Umbilical cord (tissue), 2 donors: ENCODE data around the gene LMBRD2. TPM values are rescaled to one million over a fixed set of nuclear protein-coding genes. Genes with fewer than 3 reads are reported as not detected.
"Not testable (repeated sequence)": the region's sequence is repeated elsewhere in the genome, so short reads cannot be mapped to it uniquely, and the experiment has no call there.

Source experiments
- DNase-seq: peaks from one replicate; pipeline ENCODE4 v3.0.0-alpha.2; 2015; ENCODE audit warnings: low spot score
- total RNA-seq: library from RNA; depleted of rRNA; stranded (reverse); fragments of >200 nt; gene quantifications from one replicate; pipeline ENCODE4 v1.2.3, GENCODE V29; 2014; ENCODE audit warnings: low replicate concordance; ENCODE audit not compliant: insufficient read depth

The LMBRD2 gene
- total RNA-seq: 17.8 TPM

- peak; percentile 100 for DNase-seq
These were observed at the start of gene LMBRD2, which contains the start of gene SKP2 for GRCh38 chr5:36151434-36152323. TSS of gene LMBRD2 (minus strand) at chr5:36151887. CDS start at chr5:36143349, 8,538 bp downstream. TSS of gene SKP2 (plus strand) at chr5:36152111. CDS start at chr5:36152263, 152 bp downstream.

DNA sequence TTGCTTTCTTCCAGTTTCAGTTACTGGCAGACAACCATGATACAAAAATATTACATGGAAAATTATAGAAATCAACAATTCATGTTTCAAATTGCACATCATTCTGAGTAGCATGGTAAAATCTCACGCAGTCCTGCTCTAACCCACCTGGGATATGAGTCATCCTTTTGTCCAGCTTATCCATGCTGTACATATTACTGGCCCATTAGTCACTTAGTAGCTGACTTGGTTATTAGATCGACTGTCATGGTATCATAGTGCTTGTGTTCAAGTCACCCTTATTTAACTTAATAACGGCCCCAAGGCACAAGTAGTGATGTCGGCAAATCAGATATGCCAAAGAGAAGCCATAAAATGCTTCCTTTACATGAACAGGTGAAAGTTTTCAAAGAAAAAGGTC, 48.8 kb upstream of the LMBRD2 start:
- DNase-seq: no peak

DNA sequence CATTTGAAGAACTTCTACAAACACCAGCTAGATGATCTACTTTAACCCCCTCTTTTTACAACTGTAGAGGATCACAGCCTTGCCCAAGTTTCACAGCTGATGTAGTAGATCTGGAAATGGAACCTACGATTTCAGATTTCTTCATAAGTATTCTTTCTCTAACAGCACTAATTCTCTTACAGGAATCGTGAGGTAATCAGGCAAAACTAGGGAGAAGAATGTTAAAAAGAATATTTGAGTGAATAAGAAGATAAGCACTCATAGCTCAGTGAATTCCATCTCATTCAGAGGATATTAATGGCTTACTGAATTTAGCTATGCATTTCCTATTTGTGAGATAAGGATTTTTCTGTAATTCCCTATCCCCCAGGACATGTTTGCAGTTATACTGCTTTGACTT, 47.9 kb upstream of the LMBRD2 start:
- peak; percentile 64 for DNase-seq

GRCh38 chr5:36198783-36199182, 47.1 kb upstream of the LMBRD2 start:
- not testable (repeated sequence) for DNase-seq

DNA sequence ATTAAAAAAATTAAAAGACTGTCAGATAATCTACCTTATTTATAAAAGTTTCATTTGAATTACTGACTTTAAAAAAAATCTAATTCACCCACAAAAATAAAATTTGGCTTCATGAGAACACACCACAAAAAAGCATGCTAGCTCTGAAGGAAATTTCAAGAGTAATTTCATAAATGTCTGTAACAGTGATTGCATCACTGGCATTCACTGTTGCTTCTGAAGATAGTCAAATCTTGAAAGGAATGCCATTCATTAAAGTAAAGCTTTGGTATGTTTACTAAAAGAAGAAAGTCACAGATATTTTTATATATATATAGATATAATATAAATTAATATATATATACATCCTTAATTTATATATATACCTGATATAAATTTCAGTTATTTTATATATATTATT, 46.6 kb upstream of the LMBRD2 start:
- no peak for DNase-seq

GRCh38 chr5:36193746-36194145, 42.1 kb upstream of the LMBRD2 start:
- no peak for DNase-seq

DNA sequence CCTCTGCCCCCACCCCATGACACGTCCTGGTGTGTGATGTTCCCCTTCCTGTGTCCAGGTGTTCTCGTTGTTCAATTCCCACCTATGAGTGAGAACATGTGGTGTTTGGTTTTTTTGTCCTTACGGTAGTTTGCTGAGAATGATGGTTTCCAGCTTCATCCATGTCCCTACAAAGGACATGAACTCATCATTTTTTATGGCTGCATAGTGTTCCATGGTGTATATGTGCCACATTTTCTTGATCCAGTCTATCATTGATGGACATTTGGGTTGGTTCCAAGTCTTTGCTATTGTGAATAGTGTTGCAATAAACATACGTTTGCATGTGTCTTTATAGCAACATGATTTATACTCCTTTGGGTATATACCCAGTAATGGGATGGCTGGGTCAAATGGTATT, 32.7 kb upstream of the LMBRD2 start:
- not testable (repeated sequence) for DNase-seq

GRCh38 chr5:36181774-36182173, 30.1 kb upstream of the LMBRD2 start:
- no peak for DNase-seq

DNA sequence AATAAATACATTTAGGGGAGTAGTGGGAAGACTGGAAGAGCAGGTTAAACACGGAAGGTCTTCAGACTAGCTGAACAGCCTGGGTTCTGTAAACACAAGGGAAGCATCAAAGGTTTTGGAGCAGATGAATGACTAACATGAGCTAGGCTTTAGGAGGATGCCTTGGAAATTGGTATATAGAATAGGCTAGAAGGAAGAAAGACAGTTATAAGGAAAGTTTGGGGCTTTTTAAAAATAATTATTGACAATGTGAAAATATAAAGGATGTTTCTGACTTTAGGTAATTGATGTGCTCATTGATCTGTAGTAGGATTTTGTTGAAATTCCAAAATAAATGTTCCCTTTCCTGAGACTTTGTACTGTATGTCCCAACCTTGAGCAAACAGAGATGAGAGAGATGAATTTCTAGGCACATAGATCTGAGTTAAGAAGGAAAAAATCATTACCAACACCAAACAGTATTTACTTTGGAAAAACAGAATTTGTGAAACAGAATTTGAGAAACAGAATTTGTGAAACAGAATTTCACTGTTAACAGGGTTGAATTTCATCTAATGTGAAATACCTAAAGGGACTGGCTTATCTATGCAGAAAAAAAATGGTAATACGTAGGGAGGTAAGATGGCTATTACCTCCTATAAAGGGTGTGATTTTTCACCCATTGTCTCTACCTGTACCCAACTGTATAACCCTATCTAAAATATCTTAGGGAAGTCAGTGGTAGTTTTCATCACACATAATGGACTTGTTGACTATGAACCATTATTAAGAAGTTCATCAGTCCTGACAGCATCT, 29.1 kb upstream of the LMBRD2 start:
- DNase-seq: peak; percentile 18

DNA sequence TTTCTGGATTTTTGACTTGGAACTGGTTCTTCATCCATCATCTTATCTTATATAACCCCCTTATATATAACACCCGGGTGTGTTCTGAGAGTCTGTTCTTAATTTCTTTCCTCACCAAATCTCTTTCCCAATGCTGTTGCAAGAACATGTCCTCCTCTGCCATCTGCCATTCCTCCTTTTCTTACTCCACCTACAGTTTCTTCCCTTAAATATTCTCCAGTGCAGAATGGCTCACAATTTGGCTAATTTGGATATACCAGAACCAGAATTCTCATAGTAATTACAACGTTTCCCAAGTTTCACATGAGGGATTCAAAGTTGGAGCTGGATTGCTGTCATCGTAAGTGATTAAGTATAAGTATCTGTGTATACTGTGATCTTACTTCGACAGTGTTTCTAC, 28.3 kb upstream of the LMBRD2 start:
- DNase-seq: no peak

- DNase-seq: no peak
These were observed 26.8 kb upstream of the LMBRD2 start for GRCh38 chr5:36178524-36178890.

DNA sequence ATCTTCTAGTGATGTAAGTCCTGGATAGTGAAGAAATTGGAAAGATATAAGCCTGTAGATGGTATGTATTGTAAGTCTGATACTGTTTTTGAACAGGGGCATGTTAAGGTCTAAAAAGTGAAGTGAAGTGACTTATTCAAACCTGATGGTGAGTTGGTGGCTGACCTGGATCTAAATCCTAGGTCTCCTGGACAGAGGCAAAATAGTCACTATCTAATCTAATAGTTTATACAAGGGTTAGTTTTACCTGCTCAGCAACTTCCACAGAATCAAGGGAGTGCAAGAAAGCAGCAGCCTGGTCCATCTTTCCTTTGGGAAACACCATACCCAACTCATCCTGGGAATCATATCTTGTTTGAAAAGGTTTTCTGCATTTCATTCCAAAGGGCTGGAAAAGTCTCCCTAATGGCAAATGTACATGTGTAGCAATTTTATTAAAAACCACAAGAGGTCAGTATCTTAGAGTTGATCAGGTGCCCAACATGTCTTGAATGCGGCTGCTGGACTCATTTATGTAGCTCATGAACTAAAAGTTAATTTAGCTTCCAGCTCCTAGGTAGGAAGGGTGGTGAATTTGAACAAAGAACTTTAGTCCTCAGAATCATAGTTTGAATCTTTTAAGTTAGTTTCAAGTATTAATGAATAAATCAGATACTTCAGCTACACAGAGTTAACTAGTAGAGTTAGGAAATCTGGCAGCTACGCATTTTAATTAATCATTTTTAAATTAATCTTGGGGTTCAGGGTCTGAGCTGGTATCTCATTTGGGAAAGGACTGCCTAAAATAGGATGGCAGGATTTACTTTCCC, 26.2 kb upstream of the LMBRD2 start:
- peak; percentile 42 for DNase-seq

DNA sequence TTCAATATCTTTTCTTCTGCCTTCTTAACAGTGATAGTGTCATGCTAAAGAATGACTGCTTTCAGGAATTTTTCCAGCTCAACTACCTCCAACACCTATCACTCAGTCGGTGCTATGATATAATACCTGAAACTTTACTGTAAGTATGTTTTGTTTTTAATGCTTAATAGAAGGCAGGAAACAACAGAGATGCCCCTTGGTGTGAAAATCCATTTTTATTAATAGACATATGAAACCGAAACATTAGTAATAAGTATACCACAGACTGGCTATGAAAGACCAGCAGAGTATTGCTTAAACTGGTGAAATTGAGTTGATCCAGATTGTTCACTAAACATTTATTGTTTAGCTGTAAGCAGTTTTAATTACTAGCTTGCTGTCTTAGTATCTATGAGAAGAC, 25.5 kb upstream of the LMBRD2 start:
- DNase-seq: no peak

- DNase-seq: no peak
These were observed 23.4 kb upstream of the LMBRD2 start for GRCh38 chr5:36175043-36175442.

DNA sequence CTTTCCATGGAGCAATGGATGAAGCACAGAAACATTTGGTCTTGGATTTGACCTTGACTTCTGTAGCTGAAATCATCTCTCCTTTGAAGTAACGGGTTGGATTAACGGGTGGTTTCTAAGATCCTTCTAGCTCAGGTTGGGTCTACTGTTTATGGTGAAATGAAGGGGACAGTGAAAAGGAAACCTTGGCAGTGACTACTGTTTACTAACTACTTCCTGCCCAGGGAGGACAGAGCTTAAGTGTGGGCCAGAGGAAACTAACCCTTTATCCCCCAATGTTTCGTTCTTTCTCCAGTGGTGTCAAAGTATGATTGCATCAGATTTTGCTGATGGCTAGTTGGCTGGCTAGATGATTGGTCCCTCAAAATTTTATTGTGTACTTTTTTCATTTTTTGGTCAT, 22.4 kb upstream of the LMBRD2 start:
- no peak for DNase-seq

- DNase-seq: no peak
These were observed 21.7 kb upstream of the LMBRD2 start for GRCh38 chr5:36173426-36173825.

- DNase-seq: no peak
These were observed 20.9 kb upstream of the LMBRD2 start for GRCh38 chr5:36172599-36172998.

GRCh38 chr5:36170832-36171424, 19.2 kb upstream of the LMBRD2 start:
- no peak for DNase-seq

- DNase-seq: no peak
These were observed 17.1 kb upstream of the LMBRD2 start for GRCh38 chr5:36168737-36169136.

- DNase-seq: no peak
These were observed 12.8 kb upstream of the LMBRD2 start for GRCh38 chr5:36164461-36164860.

DNA sequence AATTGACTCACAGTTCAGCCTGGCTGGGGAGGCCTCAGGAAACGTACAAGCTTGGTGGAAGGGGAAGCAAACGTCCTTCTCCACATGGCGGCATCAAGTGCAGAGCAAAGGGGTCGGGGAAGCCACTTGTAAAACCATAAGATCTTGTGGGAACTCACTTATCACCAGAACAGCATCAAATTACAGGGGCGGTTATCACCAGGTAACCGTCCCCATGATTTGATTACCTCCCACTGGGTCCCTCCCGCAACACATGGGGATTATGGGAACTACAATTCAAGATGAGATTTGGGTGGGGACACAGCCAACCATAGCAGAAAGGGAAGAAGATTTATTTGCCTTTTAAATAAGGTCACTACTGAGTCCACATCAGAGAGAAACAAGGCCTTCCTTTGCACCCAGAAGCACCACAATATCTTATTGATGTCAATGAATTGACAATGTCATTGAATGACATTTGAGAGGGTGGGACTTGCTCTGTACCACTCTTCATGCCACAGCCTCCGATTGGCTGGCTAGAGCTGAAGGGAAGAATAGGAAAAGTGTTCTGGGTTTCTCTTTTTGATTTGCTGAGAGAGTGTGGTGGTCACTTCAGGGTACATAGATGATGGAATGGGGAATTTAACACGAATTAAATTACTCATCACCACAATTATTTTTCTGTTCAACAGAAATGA, 11.3 kb upstream of the LMBRD2 start:
- no peak for DNase-seq
